A549 treated with CpdA at 1 μM for 4 hours (cell line): ENCODE results near the gene PRDX5. TPM values are rescaled to one million over a fixed set of nuclear protein-coding genes. Genes with fewer than 3 reads are reported as not detected.

Experiments used
- total RNA-seq: library from RNA; stranded (reverse); fragments of 200-300 nt; extraction: Qiagen RNA extraction; gene quantifications from 5 replicates; pipeline ENCODE4 v1.2.3, GENCODE V29; 2022; ENCODE audit warnings: low read depth

Gene PRDX5
- 370 to 514 TPM (median 489 TPM) in 5 replicates for total RNA-seq

GRCh38 chr11:64317961-64318765 is at the start of gene PRDX5:
Gene PRDX5 (plus strand): TSS chr11:64318121. CDS start chr11:64318216, 95 bp downstream.

GRCh38 chr11:64284048-64284961 is 33.6 kb upstream of the PRDX5 start, which contains the start of gene BAD:
Gene BAD (minus strand): TSS chr11:64284665. CDS start chr11:64284368, 297 bp downstream.

GRCh38 chr11:64284962-64285884 is 32.7 kb upstream of the PRDX5 start, which contains the start of gene GPR137:
Gene GPR137 (plus strand): TSS chr11:64285848. CDS start chr11:64286525, 677 bp downstream.

GRCh38 chr11:64291262-64291751 is 26.6 kb upstream of the PRDX5 start, which contains the start of gene KCNK4:
Gene KCNK4 (plus strand): TSS chr11:64291302. CDS start chr11:64293019, 1,717 bp downstream.

GRCh38 chr11:64299847-64300648 is 17.9 kb upstream of the PRDX5 start, which contains the start of gene CATSPERZ:
Gene CATSPERZ (plus strand): TSS chr11:64300358. CDS start chr11:64300411, 53 bp downstream.

GRCh38 chr11:64305075-64305690 is 12.7 kb upstream of the PRDX5 start, which contains the start of gene ESRRA:
Gene ESRRA (plus strand): TSS chr11:64305524. CDS start chr11:64307180, 1,656 bp downstream.

GRCh38 chr11:64317325-64317960 is 478 bp upstream of the PRDX5 start, which contains the start of gene TRMT112:
Gene TRMT112 (minus strand): TSS chr11:64317559. CDS start chr11:64317526, 33 bp downstream.

GRCh38 chr11:64339754-64340408 is 22.0 kb downstream of the PRDX5 start, which contains the start of gene CCDC88B:
Gene CCDC88B (plus strand): TSS chr11:64340204. CDS start chr11:64340267, 63 bp downstream.

GRCh38 chr11:64358907-64359711 is 41.2 kb downstream of the PRDX5 start, which contains the start of gene RPS6KA4:
Gene RPS6KA4 (plus strand): TSS chr11:64359162. CDS start chr11:64359236, 74 bp downstream.

Other genes with a start within 250 kb of the PRDX5 start
- 7.6 to 13.8 TPM (median 13.3 TPM) in 5 replicates for gene MACROD1, start 152.0 kb upstream of the PRDX5 start, total RNA-seq
- 265 to 294 TPM (median 293 TPM) in 5 replicates for gene STIP1, start 131.9 kb upstream of the PRDX5 start, total RNA-seq
- gene FERMT3, start 111.4 kb upstream of the PRDX5 start, total RNA-seq, result 1.6 to 4.1 TPM (median 2.1 TPM) in 5 replicates
- 18.6 to 27.7 TPM (median 26.4 TPM) in 5 replicates for gene TRPT1, start 91.9 kb upstream of the PRDX5 start, total RNA-seq
- gene NUDT22, start 91.8 kb upstream of the PRDX5 start, total RNA-seq, result 28.5 to 44.9 TPM (median 38.1 TPM) in 5 replicates
- gene DNAJC4, start 87.6 kb upstream of the PRDX5 start, total RNA-seq, result 19.4 to 21.3 TPM (median 20.1 TPM) in 5 replicates
- 35.7 to 54.5 TPM (median 51.4 TPM) in 5 replicates for gene VEGFB, start 83.5 kb upstream of the PRDX5 start, total RNA-seq
- 125 to 150 TPM (median 146 TPM) in 5 replicates for gene FKBP2, start 77.0 kb upstream of the PRDX5 start, total RNA-seq
- 208 to 393 TPM (median 373 TPM) in 5 replicates for gene PPP1R14B, start 71.2 kb upstream of the PRDX5 start, total RNA-seq
- 16.6 to 24.0 TPM (median 21.3 TPM) in 5 replicates for gene PLCB3, start 66.6 kb upstream of the PRDX5 start, total RNA-seq
- 72.9 to 105 TPM (median 99.7 TPM) in 5 replicates for gene BAD, start 33.5 kb upstream of the PRDX5 start, total RNA-seq
- gene GPR137, start 32.3 kb upstream of the PRDX5 start, total RNA-seq, result 32.8 to 51.3 TPM (median 49.8 TPM) in 5 replicates
- 0.07 to 0.24 TPM in 2 of 5 replicates, not detected in the others for gene KCNK4, start 26.8 kb upstream of the PRDX5 start, total RNA-seq
- 2.3 to 3.7 TPM (median 2.9 TPM) in 5 replicates for gene CATSPERZ, start 17.8 kb upstream of the PRDX5 start, total RNA-seq
- 43.1 to 65.2 TPM (median 62.7 TPM) in 5 replicates for gene ESRRA, start 12.6 kb upstream of the PRDX5 start, total RNA-seq
- gene TRMT112, start 562 bp upstream of the PRDX5 start, total RNA-seq, result 399 to 480 TPM (median 435 TPM) in 5 replicates
- 10.8 to 13.4 TPM (median 12.2 TPM) in 5 replicates for gene CCDC88B, start 22.1 kb downstream of the PRDX5 start, total RNA-seq
- 54.4 to 70.5 TPM (median 64.5 TPM) in 5 replicates for gene RPS6KA4, start 41.0 kb downstream of the PRDX5 start, total RNA-seq
- gene SLC22A11, start 237.8 kb downstream of the PRDX5 start, total RNA-seq, result 0.07 to 0.11 TPM (median 0.09 TPM) in 3 of 5 replicates, not detected in the others